HG03280 (cell line): Measurements from ENCODE around the gene FABP7.

Experiments used
- ATAC-seq: cut with Tn5 transposase; IDR thresholded peaks from one replicate; pipeline ENCODE4 v1.9.1; 2021; ENCODE audit warnings: mild to moderate bottlenecking, moderate library complexity; ENCODE audit not compliant: unreplicated experiment

FABP7 gene

GRCh38 chr6:122832459-122832858, 52.9 kb downstream of the FABP7 start:
- no peak for ATAC-seq

DNA sequence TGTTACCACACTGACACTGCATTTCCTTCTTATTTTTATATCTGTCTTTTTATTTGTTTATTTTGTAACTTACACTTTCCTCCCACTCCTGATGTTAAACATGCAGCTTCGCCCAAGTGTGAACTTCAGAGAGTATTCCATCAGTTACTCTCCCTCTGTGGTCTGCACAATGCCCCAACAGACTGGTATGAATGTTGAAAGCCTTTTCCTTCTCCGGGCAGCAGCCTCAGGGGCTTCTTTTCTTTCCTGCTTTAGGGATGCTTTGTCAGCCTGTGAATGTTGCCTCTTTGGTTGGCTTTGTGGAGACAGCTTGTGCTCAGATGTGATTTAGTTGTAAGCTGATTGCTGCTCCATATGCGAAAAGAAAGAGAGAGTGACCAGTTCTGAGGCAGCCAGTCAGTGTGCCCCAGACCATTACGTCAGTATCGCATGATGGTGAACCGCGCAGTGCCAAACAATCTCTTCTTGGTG, 53.5 kb downstream of the FABP7 start:
- no peak for ATAC-seq
